Left renal cortex interstitium (tissue), 4 donors: ENCODE measurements around the gene BCL3. TPM values are rescaled to one million over a fixed set of nuclear protein-coding genes. Genes with fewer than 3 reads are reported as not detected.
"Not testable (repeated sequence)": the region's sequence is repeated elsewhere in the genome, so short reads cannot be mapped to it uniquely, and the experiment has no call there.

Experiments
- DNase-seq, 4 donors: peaks; one replicate each; pipeline ENCODE4 v3.0.0-alpha.2; 2013; ENCODE audit warnings: low read depth in 4 of 4, low spot score in 2 of 4, missing footprints in 1 of 4
- polyA plus RNA-seq, 4 donors: library from polyadenylated mRNA; unstranded; fragments of 120-200 nt; gene quantifications; one replicate each; pipeline ENCODE4 v1.2.1, GENCODE V29; 2013; ENCODE audit not compliant: insufficient read length in 4 of 4

Gene BCL3
- polyA plus RNA-seq = 1 to 10 TPM; 5.3 to 10.0 (median 8.8) TPM

- DNase-seq = no peak
Measured at GRCh38 chr19:44748426-44749254, at the start of gene BCL3. Gene BCL3, plus strand, starts transcription at chr19:44748708. Its CDS starts 83 bp downstream, at chr19:44748791.

- no peak for DNase-seq
Measured at GRCh38 chr19:44700547-44700946, 48.0 kb upstream of the BCL3 start.

GRCh38 chr19:44701228-44701627 lies 47.3 kb upstream of the BCL3 start:
- DNase-seq = no peak

GRCh38 chr19:44702551-44703176 lies 45.8 kb upstream of the BCL3 start:
- DNase-seq = no peak

GRCh38 chr19:44703336-44704078 lies 45.0 kb upstream of the BCL3 start:
- no peak for DNase-seq

- no peak for DNase-seq
Measured at GRCh38 chr19:44704982-44705381, 43.5 kb upstream of the BCL3 start.

GRCh38 chr19:44705502-44706010 lies 43.0 kb upstream of the BCL3 start:
- no peak for DNase-seq

GRCh38 chr19:44706506-44707236 lies 41.8 kb upstream of the BCL3 start:
- DNase-seq = no peak

- DNase-seq = no peak
Measured at GRCh38 chr19:44707794-44708193, 40.7 kb upstream of the BCL3 start.

GRCh38 chr19:44708940-44709339 lies 39.6 kb upstream of the BCL3 start:
- DNase-seq = no peak

GRCh38 chr19:44709434-44710266 lies 38.9 kb upstream of the BCL3 start:
- not testable (repeated sequence) for DNase-seq

- DNase-seq = no peak
Measured at GRCh38 chr19:44710483-44710882, 38.0 kb upstream of the BCL3 start.

- DNase-seq = no peak
Measured at GRCh38 chr19:44712864-44713515, 35.5 kb upstream of the BCL3 start.

GRCh38 chr19:44714597-44715169 lies 33.8 kb upstream of the BCL3 start:
- no peak for DNase-seq

GRCh38 chr19:44717603-44718002 lies 30.9 kb upstream of the BCL3 start:
- DNase-seq = no peak

- peak; percentile 69 to 93 (median 78) for DNase-seq
Measured at GRCh38 chr19:44718441-44719261, 29.9 kb upstream of the BCL3 start.

- DNase-seq = no peak
Measured at GRCh38 chr19:44719262-44719701, 29.2 kb upstream of the BCL3 start.

GRCh38 chr19:44720396-44720795 lies 28.1 kb upstream of the BCL3 start:
- not testable (repeated sequence) for DNase-seq
